Fibroblast of upper back skin (primary cell): ENCODE measurements around the gene VIPAS39.

Experiments used
- DNase-seq: peaks from one replicate; pipeline ENCODE4 v3.0.0-alpha.2; 2013

The VIPAS39 gene

GRCh38 chr14:77457522-77458248, at the start of gene VIPAS39, which contains the start of gene AHSA1:
Gene VIPAS39, minus strand, starts transcription at chr14:77457601. Its CDS starts 3,499 bp downstream, at chr14:77454102.
Gene AHSA1, plus strand, starts transcription at chr14:77458093. Its CDS starts 97 bp downstream, at chr14:77458190.
- DNase-seq: peak; percentile 99

DNA sequence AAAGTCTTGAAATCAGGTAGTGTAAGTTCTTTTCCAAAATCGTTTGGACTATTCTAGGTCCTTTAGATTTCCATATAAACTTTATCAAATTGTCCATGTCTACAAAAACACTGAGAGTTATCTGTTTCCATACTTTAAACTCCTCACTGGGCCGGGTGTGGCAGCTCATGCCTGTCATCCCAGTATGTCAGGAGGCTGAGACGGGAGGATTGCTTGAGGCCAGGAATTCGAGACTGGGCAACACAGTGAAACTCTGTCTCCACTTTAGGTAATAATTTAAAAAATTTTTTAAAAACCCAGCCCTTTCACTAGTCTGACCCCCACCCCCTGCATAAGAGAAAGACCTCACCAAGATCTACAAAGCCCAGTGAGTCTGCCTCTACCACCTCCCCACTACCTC, 47.6 kb upstream of the VIPAS39 start:
- DNase-seq: no peak

DNA sequence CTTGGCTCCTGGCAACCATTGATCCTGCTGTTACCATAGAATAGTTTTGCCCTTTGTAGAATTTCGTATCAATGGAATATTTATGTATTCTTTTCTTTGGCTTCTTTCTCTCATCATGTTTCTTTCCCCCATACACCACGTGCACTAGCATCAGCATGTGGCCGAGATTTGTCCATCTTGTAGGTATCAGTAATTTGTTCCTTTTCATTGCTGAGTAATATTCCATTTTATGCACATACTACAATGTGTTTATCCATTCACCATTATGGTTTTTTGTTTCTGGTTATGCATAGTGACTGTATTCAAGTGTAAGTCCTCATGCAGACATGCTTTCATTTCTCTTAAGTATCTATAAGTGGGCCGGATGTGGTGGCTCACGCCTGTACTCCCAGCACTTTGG, 45.7 kb upstream of the VIPAS39 start:
- no peak for DNase-seq

GRCh38 chr14:77502109-77502782, 44.8 kb upstream of the VIPAS39 start:
- no peak for DNase-seq

GRCh38 chr14:77498984-77499527, 41.7 kb upstream of the VIPAS39 start:
- no peak for DNase-seq

DNA sequence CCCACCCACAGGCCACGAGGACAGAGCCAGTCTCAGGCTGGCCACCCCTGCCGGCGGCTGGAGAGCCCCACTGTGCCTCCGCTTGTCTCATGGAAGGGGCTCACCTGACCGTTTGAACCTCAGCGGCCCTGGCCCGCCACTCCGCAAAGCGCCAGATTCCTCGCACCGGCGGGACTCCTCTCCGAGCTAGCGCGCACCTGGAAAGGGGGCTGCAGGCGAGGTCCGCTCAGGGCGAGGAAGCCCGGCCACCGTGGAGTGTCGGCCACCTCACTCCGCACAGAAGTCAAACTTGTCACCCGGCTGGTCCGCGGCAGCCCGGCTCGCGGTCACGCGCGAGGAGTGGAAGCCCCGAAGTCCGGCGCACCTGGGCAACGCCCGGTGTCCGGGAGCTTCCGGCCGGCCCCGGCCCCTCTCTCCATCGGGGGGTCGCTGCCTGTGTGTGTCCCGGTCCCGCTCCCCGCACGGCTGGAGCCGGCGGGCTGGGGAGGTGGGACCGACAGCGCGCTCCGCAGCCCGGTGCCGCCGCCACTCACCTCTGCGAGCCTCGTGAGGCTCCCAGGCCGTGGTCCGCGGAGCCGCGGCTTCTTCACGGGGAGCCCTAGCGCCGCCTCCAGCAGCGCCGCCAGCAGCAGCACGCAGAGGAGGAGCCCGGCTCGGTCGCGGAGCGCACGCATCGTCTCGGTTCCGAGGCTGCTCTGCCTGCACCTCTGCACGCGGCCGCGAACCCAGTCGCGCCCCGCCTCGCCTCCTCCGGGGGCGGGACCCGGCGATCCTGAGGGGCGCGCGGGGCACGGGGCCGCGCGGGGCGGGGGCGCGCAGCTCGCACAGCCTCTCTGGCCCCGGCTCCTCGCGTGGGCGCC, 40.9 kb upstream of the VIPAS39 start, which contains the start of gene ISM2:
TSS of gene ISM2 (minus strand) at position 697 of the 860 bp plus-strand sequence. CDS start at position 674, 23 bp downstream.
- DNase-seq: peak; percentile 17

GRCh38 chr14:77495334-77495733, 37.9 kb upstream of the VIPAS39 start:
- no peak for DNase-seq

- no peak for DNase-seq
Observed at GRCh38 chr14:77491056-77491455, 33.7 kb upstream of the VIPAS39 start.

- DNase-seq: no peak
Observed at GRCh38 chr14:77490347-77490986, 33.1 kb upstream of the VIPAS39 start.

- DNase-seq: no peak
Observed at GRCh38 chr14:77489041-77489440, 31.6 kb upstream of the VIPAS39 start.

GRCh38 chr14:77488558-77488957, 31.2 kb upstream of the VIPAS39 start:
- DNase-seq: no peak

DNA sequence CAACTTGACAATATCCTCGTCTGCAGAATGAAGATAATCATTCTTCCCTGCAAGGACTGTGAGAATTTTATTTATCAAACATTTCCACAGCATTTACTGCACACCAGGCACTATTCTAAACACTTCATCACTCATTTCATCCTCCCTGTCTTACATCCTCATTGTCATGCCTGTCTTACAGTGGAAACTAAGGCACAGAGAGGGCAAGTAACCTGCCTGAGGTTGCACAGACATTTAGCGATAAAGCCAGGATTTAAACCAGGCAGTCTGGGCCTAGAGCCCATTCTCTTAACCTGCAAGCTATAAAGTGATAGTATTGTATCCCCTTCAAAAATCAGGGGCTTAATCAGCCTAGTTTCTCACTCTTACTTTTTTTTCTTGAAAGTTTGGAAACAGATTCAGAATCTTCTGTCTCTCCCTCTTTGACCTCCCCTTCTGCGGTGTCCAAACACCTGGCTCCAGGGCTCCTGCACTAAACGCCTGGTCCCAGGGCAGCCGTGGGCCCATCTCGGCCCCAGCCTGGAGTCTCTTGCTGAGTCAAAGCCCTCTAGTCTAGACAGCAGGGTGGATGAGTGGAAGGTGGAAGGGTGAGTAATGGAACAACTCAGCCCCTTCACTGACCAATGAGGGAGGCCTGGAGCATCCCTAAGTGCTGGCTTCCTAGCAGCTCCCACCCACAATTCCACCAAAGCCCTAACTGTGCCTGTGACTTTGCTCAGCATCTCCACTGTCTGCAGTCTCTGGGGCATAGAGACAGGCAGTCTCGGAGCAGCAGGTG, 28.7 kb upstream of the VIPAS39 start:
- peak; percentile 67 for DNase-seq

DNA sequence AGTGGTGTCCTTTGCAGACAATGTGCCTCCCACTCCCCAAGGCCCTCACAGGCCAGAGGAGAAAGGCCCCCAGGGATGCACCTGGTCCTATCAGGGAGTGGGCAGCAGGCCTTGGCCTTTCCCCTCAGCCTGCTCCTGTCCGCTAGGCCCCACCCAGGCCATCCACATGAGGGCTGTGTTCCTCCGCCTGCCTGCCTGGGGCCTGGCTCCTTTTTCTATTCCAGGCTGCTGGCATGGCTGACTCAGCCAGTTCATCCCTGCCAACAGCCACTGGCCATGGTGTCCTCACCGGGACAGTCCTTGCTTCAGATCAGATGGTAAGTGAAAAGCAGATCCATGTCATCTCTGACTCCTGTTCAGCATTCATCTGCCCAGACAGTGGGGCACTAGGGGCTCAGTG, 27.9 kb upstream of the VIPAS39 start:
- DNase-seq: no peak

DNA sequence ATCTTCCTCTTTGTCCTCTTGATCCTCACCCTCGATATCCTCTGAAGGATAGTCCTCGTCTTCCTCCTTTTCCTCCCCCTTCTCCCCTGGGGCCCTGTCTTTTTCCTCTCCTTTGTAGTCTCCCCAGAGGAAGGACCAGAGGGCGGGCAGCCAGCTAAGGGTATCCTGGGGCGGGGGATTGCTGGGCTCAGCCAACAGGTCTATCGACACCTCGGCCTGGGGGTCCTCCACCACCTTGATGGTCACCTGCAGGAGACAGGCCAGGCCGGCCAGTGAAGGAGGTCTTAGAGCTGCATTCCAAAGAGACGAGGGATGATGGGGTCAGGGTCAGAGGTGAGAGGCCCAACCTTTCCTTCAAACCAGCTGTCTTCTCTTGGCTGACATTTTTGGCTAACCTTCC, 25.0 kb upstream of the VIPAS39 start:
- DNase-seq: no peak

- DNase-seq: no peak
Observed at GRCh38 chr14:77478796-77479195, 21.4 kb upstream of the VIPAS39 start.

GRCh38 chr14:77478029-77478428, 20.6 kb upstream of the VIPAS39 start:
- DNase-seq: no peak

DNA sequence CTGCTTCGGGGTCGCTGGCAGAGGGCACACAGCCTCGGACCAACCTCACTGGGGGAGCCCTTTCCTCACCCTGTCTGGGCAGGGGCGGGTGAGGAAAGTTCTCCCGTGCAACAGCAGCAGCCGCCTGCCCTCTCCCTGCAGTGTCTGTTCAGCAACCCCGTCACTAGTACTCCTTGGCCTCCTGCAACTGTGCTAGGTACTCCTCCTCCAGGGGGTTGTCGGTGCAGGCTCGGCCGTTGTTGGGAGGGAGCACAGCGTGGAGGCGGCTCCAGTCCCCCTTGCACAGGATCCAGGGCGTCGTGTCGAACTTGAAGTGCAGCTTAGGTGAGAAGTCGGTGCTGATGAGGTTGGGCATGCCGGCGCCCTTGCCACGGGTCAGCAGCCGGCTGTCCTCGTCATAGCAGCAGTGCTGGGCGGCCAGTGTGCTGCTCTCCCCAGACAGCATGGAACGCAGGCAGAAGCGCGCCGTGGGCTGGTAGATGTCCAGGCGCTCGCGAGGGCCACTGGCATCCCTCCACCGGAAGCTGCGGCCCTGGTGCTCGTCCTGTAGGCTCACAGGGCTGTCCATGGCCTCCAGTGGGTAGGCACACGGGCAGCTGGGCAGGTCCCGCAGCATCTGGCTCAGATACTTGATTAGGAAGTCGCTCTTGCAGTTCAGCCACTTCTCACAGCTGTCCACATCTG, 18.2 kb upstream of the VIPAS39 start:
- DNase-seq: no peak

DNA sequence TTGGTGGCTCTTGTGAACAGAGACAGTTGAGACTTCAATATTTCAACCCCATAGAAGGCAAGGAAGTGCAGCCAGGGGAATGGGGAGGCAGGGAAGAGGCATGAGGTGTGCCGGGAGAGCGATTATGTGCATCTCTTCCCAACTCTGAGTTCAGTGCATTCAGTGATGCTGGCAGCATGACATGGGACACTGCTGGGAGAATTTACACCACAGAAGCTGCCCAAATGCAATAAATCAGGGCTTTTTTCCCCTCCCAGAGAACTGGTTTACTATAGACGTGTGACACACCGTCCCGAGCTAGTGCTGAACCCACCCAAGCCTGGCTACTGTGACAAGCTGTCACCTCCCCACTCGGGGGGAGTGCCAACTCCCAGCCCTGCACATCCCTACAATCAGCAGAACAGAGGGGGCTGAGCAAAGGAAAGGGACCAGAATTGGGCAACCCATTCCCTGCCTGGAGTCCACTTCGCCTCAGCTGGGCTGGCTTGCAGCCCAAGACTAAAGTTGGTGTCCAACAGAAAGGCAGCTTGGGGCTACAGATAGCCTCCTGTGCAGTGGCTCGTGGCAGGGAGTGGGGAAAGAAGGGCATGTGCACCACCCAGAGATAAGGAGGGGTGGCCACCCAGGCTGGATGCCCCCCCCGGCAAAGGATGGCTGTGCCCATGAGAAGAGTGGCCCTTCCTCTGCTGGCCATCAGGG, 17.2 kb upstream of the VIPAS39 start:
- DNase-seq: no peak

GRCh38 chr14:77473921-77474320, 16.5 kb upstream of the VIPAS39 start:
- DNase-seq: no peak

DNA sequence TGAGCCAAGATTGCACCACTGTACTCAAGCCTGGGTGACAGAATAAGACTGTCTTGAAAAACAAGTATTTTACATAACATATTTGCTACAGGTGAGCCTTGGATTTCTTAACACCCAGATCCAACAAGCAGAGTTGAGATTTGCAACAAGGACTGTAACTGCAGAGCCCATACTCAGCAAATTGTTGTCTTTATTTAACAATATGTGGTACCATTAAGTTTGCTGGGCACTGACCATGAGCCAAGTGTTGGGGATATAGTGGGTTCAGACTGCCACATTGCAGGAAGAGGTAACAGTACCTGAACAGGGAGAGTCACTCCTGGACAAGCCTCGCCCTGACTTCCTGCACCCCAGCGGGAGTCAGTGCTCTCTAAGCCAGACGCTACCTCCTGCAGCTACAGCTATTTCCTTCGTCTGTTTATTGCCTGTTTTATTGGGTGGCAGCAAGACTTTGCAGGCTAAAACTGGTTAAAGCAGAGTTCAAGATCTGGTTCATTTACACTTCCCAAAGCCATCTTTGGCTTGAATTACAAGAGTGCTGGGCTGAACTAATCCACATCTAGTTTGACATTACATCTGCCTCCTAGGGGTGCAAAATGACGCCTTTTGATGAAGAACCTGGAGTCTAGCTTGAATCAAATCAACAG, 12.9 kb upstream of the VIPAS39 start:
- no peak for DNase-seq
